Measurements from ENCODE around the gene KNG1. TPM values are rescaled to one million over a fixed set of nuclear protein-coding genes. Genes with fewer than 3 reads are reported as not detected.
A peak's percentile ranks its signal among the peaks of the same experiment; 100 is the strongest.

KNG1 gene
- total RNA-seq, 5 donors from 2014 or later (not counting 1 experiment from before 2014, with no cell fraction given) = 0.22 to 0.47 (median 0.30) TPM; not detected in 2

GRCh38 chr3:186757686-186758220 is 40.6 kb downstream of the KNG1 start:
- H3K4me3 ChIP-seq (ENCODE audit: control insufficient read depth in 1 of 2, extremely low read depth in 1 of 2, low read length in 1 of 2) = no peak overlapping the region
- no peaks in the 10 kb centered on the region for H3K36me3 Mint-ChIP-seq
- no peaks in the 10 kb centered on the region for H3K9me3 ChIP-seq
- peaks cover 0 to 2% of the 10 kb centered on the region in 2 donors for H3K27me3 Mint-ChIP-seq
- no peak overlapping the region for H3K27ac Mint-ChIP-seq
- 98% methylated on average over 4 of the region's 8 CpGs for WGBS (ENCODE audit: insufficient coverage)
- H3K9me3 Mint-ChIP-seq = no peaks in the 10 kb centered on the region
- peaks cover 0 to 3% of the 10 kb centered on the region in 2 experiments for H3K27me3 ChIP-seq (replicated peaks in 1 of 2; ENCODE audit: control insufficient read depth in 2 of 2, extremely low read depth in 1 of 2, insufficient read depth in 2 of 2, low read length in 1 of 2)
- POLR2A ChIA-PET = no interaction called here
- no peaks in the 10 kb centered on the region for H3K36me3 ChIP-seq (ENCODE audit: control insufficient read depth in 2 of 2, extremely low read depth in 1 of 2, insufficient read depth in 1 of 2, low read length in 1 of 2)
- ATAC-seq (replicated peaks in 1 of 4) (no peak), DNase-seq (no peak)
- H3K27ac ChIP-seq (ENCODE audit: low read length) = no peak overlapping the region
- CTCF ChIA-PET = no interaction called here
- H3K4me1 Mint-ChIP-seq = peaks cover 0 to 7% (median 5%) of the 10 kb centered on the region in 3 donors
- H3K4me1 ChIP-seq (ENCODE audit: control insufficient read depth in 1 of 2, extremely low read depth in 1 of 2, insufficient read depth in 2 of 2, low read length in 2 of 2) = no peaks in the 10 kb centered on the region
- no peak overlapping the region for H3K4me3 Mint-ChIP-seq

GRCh38 chr3:186759231-186759930 is 42.2 kb downstream of the KNG1 start:
- H3K36me3 Mint-ChIP-seq = no peaks in the 10 kb centered on the region
- DNase-seq (no peak), ATAC-seq (replicated peaks in 1 of 4) (no peak)
- no peak overlapping the region for H3K4me3 Mint-ChIP-seq
- Histone ChIP-seq H3K4me1 (ENCODE audit: control insufficient read depth in 1 of 2, extremely low read depth in 1 of 2, insufficient read depth in 2 of 2, low read length in 2 of 2) (no peaks in the 10 kb centered on the region), H3K9me3 (no peaks in the 10 kb centered on the region), H3K36me3 (ENCODE audit: control insufficient read depth in 2 of 2, extremely low read depth in 1 of 2, insufficient read depth in 1 of 2, low read length in 1 of 2) (no peaks in the 10 kb centered on the region), H3K4me3 (ENCODE audit: control insufficient read depth in 1 of 2, extremely low read depth in 1 of 2, low read length in 1 of 2) (no peak overlapping the region), H3K27ac (ENCODE audit: low read length) (no peak overlapping the region), H3K27me3 (replicated peaks in 1 of 2; ENCODE audit: control insufficient read depth in 2 of 2, extremely low read depth in 1 of 2, insufficient read depth in 2 of 2, low read length in 1 of 2) (peaks cover 0 to 3% of the 10 kb centered on the region in 2 experiments)
- no peak overlapping the region for H3K27ac Mint-ChIP-seq
- no peaks in the 10 kb centered on the region for H3K27me3 Mint-ChIP-seq
- no CpG with 5 or more reads among the region's 11 CpGs for WGBS (ENCODE audit: insufficient coverage)
- H3K4me1 Mint-ChIP-seq = no peaks in the 10 kb centered on the region
- CTCF ChIA-PET = no interaction called here
- H3K9me3 Mint-ChIP-seq = no peaks in the 10 kb centered on the region
- POLR2A ChIA-PET = no interaction called here

GRCh38 chr3:186760141-186760833 is 43.1 kb downstream of the KNG1 start:
- WGBS (ENCODE audit: insufficient coverage) = 97% methylated on average over 6 of the region's 10 CpGs
- Mint-ChIP-seq H3K27ac (no peak overlapping the region), H3K36me3 (no peaks in the 10 kb centered on the region), H3K9me3 (no peaks in the 10 kb centered on the region), H3K4me1 (no peaks in the 10 kb centered on the region), H3K4me3 (no peak overlapping the region), H3K27me3 (no peaks in the 10 kb centered on the region)
- no peaks in the 10 kb centered on the region for H3K9me3 ChIP-seq
- H3K4me1 ChIP-seq (ENCODE audit: control insufficient read depth in 1 of 2, extremely low read depth in 1 of 2, insufficient read depth in 2 of 2, low read length in 2 of 2) = no peaks in the 10 kb centered on the region
- CTCF ChIA-PET = no interaction called here
- H3K4me3 ChIP-seq (ENCODE audit: control insufficient read depth in 1 of 2, extremely low read depth in 1 of 2, low read length in 1 of 2) = no peak overlapping the region
- no peaks in the 10 kb centered on the region for H3K36me3 ChIP-seq (ENCODE audit: control insufficient read depth in 2 of 2, extremely low read depth in 1 of 2, insufficient read depth in 1 of 2, low read length in 1 of 2)
- no peak overlapping the region for H3K27ac ChIP-seq (ENCODE audit: low read length)
- H3K27me3 ChIP-seq (replicated peaks in 1 of 2; ENCODE audit: control insufficient read depth in 2 of 2, extremely low read depth in 1 of 2, insufficient read depth in 2 of 2, low read length in 1 of 2) = peaks cover 0 to 3% of the 10 kb centered on the region in 2 experiments
- DNase-seq = no peak
- POLR2A ChIA-PET = no interaction called here
- ATAC-seq (replicated peaks in 1 of 4) = no peak

- ChIA-PET CTCF (interaction anchor here in 1 of 2 donors (0.7 kb wide), 1 partner anchor 10 kb away, joined by 8 read pairs; no protein-coding TSS in a partner anchor), POLR2A (interaction anchor here (0.6 to 0.7 kb wide), 3 partner anchors 24 to 1212 kb away, joined by 3 to 9 read pairs (median 5); no protein-coding TSS in a partner anchor)
- no peak overlapping the region for H3K27ac ChIP-seq (ENCODE audit: low read length)
- no peaks in the 10 kb centered on the region for H3K9me3 ChIP-seq
- H3K36me3 Mint-ChIP-seq = no peaks in the 10 kb centered on the region
- no peak overlapping the region for H3K4me3 ChIP-seq (ENCODE audit: control insufficient read depth in 1 of 2, extremely low read depth in 1 of 2, low read length in 1 of 2)
- no peaks in the 10 kb centered on the region for H3K4me1 Mint-ChIP-seq
- no peak overlapping the region for H3K27ac Mint-ChIP-seq
- no peak overlapping the region for H3K4me3 Mint-ChIP-seq
- H3K27me3 Mint-ChIP-seq = no peaks in the 10 kb centered on the region
- no peaks in the 10 kb centered on the region for H3K9me3 Mint-ChIP-seq
- ATAC-seq (replicated peaks in 1 of 4) = no peak
- peaks cover 0 to 3% of the 10 kb centered on the region in 2 experiments for H3K27me3 ChIP-seq (replicated peaks in 1 of 2; ENCODE audit: control insufficient read depth in 2 of 2, extremely low read depth in 1 of 2, insufficient read depth in 2 of 2, low read length in 1 of 2)
- no peak for DNase-seq
- H3K4me1 ChIP-seq (ENCODE audit: control insufficient read depth in 1 of 2, extremely low read depth in 1 of 2, insufficient read depth in 2 of 2, low read length in 2 of 2) = no peaks in the 10 kb centered on the region
- H3K36me3 ChIP-seq (ENCODE audit: control insufficient read depth in 2 of 2, extremely low read depth in 1 of 2, insufficient read depth in 1 of 2, low read length in 1 of 2) = no peaks in the 10 kb centered on the region
- WGBS (ENCODE audit: insufficient coverage) = 95% methylated on average over 5 of the region's 8 CpGs
Measured at GRCh38 chr3:186760897-186761447, 43.8 kb downstream of the KNG1 start.

DNA sequence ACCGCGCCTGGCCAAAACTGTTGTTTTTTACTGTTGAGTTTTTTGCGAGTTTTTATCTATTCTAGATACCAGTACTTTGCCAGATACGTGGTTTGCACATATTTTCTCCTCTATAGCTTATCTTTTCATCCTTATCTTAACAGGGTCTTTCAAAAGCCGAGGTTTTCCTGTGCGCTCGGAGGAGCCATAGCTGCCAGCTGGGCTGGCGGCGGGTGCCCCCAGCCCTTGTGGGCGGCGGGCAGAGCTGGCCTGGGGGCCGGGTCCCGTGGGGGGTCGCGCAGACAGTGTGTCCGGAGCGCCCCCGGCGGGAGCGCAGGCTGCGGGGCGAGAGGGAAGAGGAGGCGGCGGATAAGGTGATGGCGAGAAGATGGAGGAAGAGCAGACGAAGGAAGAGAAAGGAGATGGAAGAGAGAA is 55.1 kb downstream of the KNG1 start:
- Histone ChIP-seq H3K27me3 (replicated peaks in 1 of 2; ENCODE audit: control insufficient read depth in 2 of 2, extremely low read depth in 1 of 2, insufficient read depth in 2 of 2, low read length in 1 of 2) (no peaks in the 10 kb centered on the region), H3K36me3 (ENCODE audit: control insufficient read depth in 2 of 2, extremely low read depth in 1 of 2, insufficient read depth in 1 of 2, low read length in 1 of 2) (no peaks in the 10 kb centered on the region), H3K4me1 (ENCODE audit: control insufficient read depth in 1 of 2, extremely low read depth in 1 of 2, insufficient read depth in 2 of 2, low read length in 2 of 2) (peaks cover 2 to 14% of the 10 kb centered on the region in 2 experiments), H3K4me3 (ENCODE audit: control insufficient read depth in 1 of 2, extremely low read depth in 1 of 2, low read length in 1 of 2) (peak overlapping the region; percentile 65 to 69), H3K9me3 (no peaks in the 10 kb centered on the region), H3K27ac (ENCODE audit: low read length) (peak overlapping the region; percentile 70)
- 4% methylated on average over 19 of the region's 26 CpGs for WGBS (ENCODE audit: insufficient coverage)
- no peaks in the 10 kb centered on the region for H3K9me3 Mint-ChIP-seq
- peak overlapping the region; percentile 94 for H3K27ac Mint-ChIP-seq
- CTCF ChIA-PET = interaction anchor here in 1 of 2 donors (0.6 to 0.7 kb wide), 2 partner anchors 49 to 158 kb away, joined by 3 read pairs; no protein-coding TSS in a partner anchor
- H3K36me3 Mint-ChIP-seq = no peaks in the 10 kb centered on the region
- H3K27me3 Mint-ChIP-seq = no peaks in the 10 kb centered on the region
- H3K4me3 Mint-ChIP-seq = peak overlapping the region; percentile 89 to 92 (median 90)
- peak in 3 of 35 experiments; percentile 4 to 16 (median 10) for DNase-seq
- ATAC-seq (replicated peaks in 1 of 4) = peak; percentile 39 to 60 (median 44)
- POLR2A ChIA-PET = interaction anchor here (0.5 to 1.6 kb wide), 6 partner anchors 11 to 1213 kb away, joined by 3 to 9 read pairs (median 5); partner anchors contain the start of gene EIF4A2 (in 2 of the 2)
- H3K4me1 Mint-ChIP-seq = peaks cover 17 to 18% (median 17%) of the 10 kb centered on the region in 3 donors

Data from T-cell (primary cell).